Cardiac fibroblast (primary cell): ENCODE data around the gene EIF2A.

ENCODE experiments used
- DNase-seq, 2 donors: peaks; one replicate each; pipeline versions ENCODE4 v3.0.0 to v3.0.0-alpha.2; 2010; ENCODE audit warnings: low read depth in 2 of 2
- H3K4me3 ChIP-seq, 2 donors: replicated peaks in 1 of 2; 1 replicate in 1 of 2; 2 replicates in 1 of 2; pipeline ENCODE4 v1.5.1; 2011; ENCODE audit warnings: low read depth in 2 of 2, low read length in 2 of 2, mild to moderate bottlenecking in 2 of 2, moderate library complexity in 1 of 2
- CTCF ChIP-seq: IDR thresholded peaks from one replicate; pipeline ENCODE4 v1.5.1; 2011; ENCODE audit warnings: low read depth, mild to moderate bottlenecking, low read length, inconsistent platforms

EIF2A gene

GRCh38 chr3:150527464-150528255 lies 18.9 kb upstream of the EIF2A start:
- no peak for TF ChIP-seq CTCF
- DNase-seq: no peak
- H3K4me3 ChIP-seq: no peak overlapping the region

- TF ChIP-seq CTCF: peak; percentile 26
- peak; percentile 51 to 70 for DNase-seq
- no peak overlapping the region for H3K4me3 ChIP-seq
These were observed 18.2 kb upstream of the EIF2A start for GRCh38 chr3:150528354-150528797.

GRCh38 chr3:150531775-150532174 lies 14.8 kb upstream of the EIF2A start:
- no peak for DNase-seq
- H3K4me3 ChIP-seq: no peak overlapping the region
- no peak for TF ChIP-seq CTCF

GRCh38 chr3:150535204-150535603 lies 11.4 kb upstream of the EIF2A start:
- DNase-seq: no peak
- no peak overlapping the region for H3K4me3 ChIP-seq
- TF ChIP-seq CTCF: no peak

DNA sequence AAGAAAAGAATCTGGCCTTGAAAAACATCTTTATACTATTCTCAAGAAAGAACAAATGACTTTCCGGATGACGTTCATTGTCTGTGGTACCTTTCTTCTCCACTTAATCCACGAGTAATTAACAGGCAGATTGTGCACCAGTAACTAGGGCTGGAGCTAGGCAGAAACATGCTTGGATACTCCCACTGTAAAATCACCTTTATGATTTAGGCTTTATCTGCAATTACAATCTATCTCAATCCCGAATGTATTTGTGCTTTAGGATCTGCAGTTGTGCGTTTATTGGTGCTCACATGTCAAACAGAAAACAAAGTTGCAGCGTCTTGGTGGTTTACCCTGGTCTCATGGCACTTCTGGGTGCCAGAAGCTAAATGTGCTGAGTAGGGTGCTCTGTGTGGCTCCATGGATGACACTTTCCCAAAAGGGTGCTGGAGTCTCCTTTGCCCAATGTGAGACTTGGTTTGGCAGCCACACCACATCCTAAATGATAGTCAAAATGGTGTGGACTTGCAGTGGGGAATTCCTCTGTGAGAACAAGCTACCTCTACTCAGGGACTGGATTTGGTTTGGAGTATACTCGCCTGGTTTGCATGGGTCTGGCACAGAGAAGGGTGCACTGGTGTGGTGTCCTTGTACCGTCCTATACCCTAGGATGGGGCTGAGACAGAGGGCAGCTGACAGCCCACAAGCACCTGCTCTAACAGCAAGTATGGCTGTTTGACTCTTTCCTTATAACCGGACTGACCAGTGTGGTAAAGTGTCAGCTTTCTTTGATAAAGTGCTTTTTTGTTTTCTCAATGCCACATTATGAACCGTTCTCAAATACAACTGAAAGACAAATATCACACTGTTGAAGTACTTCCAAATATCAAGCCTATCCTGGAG lies 8.0 kb upstream of the EIF2A start:
- DNase-seq: no peak
- no peak for TF ChIP-seq CTCF
- H3K4me3 ChIP-seq: no peak overlapping the region

- no peak for TF ChIP-seq CTCF
- no peak overlapping the region for H3K4me3 ChIP-seq
- no peak for DNase-seq
These were observed 6.3 kb upstream of the EIF2A start for GRCh38 chr3:150540297-150540696.
